ENCODE measurements around the gene ZNF714. TPM values are rescaled to one million over a fixed set of nuclear protein-coding genes. Genes with fewer than 3 reads are reported as not detected.

The ZNF714 gene
- total RNA-seq, 2 experiments from 2014 or later: 20.4 to 23.7 TPM

- Mint-ChIP-seq H3K27ac (peak within 1 kb of the TSS; percentile 91), H3K36me3 (ENCODE audit: low read depth) (peaks cover 51% of the 10 kb centered on the region), H3K4me1 (peaks cover 22% of the 10 kb centered on the region), H3K27me3 (no peaks in the 10 kb centered on the region), H3K4me3 (peak within 1 kb of the TSS; percentile 96), H3K9me3 (peaks cover 27% of the 10 kb centered on the region)
- CTCF ChIA-PET: interaction anchor here (0.8 to 1.0 kb wide), 4 partner anchors 64 to 577 kb away, joined by 3 to 4 read pairs (median 3); partner anchors contain the start of gene ZNF429
- peak; percentile 93 for DNase-seq
- POLR2A ChIA-PET: interaction anchor here (0.7 to 3.1 kb wide), 25 partner anchors 11 to 975 kb away, joined by 3 to 31 read pairs (median 6); partner anchors contain the start of genes ZNF100, ZNF429, ZNF43 and ZNF430
These were observed 59.9 kb downstream of the ZNF714 start, which contains the start of gene ZNF431 for GRCh38 chr19:21141787-21142464. Gene ZNF431, plus strand, starts transcription at chr19:21142040. Its CDS starts 144 bp downstream, at chr19:21142184.

- CTCF ChIA-PET: no interaction called here
- Mint-ChIP-seq H3K9me3 (peaks cover 26% of the 10 kb centered on the region), H3K4me1 (peaks cover 22% of the 10 kb centered on the region), H3K36me3 (ENCODE audit: low read depth) (peaks cover 65% of the 10 kb centered on the region), H3K27ac (no peak overlapping the region), H3K4me3 (peak overlapping the region; percentile 96), H3K27me3 (no peaks in the 10 kb centered on the region)
- POLR2A ChIA-PET: interaction anchor here (1.2 to 3.1 kb wide), 6 partner anchors 13 to 719 kb away, joined by 5 to 22 read pairs (median 14); partner anchors contain the start of genes ZNF429, ZNF430, ZNF66 and ZNF708
- DNase-seq: no peak
These were observed 61.4 kb downstream of the ZNF714 start for GRCh38 chr19:21143428-21143827.

GRCh38 chr19:21143854-21144253 lies 61.9 kb downstream of the ZNF714 start:
- CTCF ChIA-PET: no interaction called here
- Mint-ChIP-seq H3K4me3 (no peak overlapping the region), H3K4me1 (peaks cover 22% of the 10 kb centered on the region), H3K36me3 (ENCODE audit: low read depth) (peaks cover 70% of the 10 kb centered on the region), H3K27ac (no peak overlapping the region), H3K27me3 (no peaks in the 10 kb centered on the region), H3K9me3 (peaks cover 29% of the 10 kb centered on the region)
- POLR2A ChIA-PET: interaction anchor here (1.2 to 3.1 kb wide), 3 partner anchors 13 to 720 kb away, joined by 5 to 13 read pairs (median 7); partner anchors contain the start of gene ZNF430
- DNase-seq: no peak

- DNase-seq: no peak
- POLR2A ChIA-PET: no interaction called here
- H3K27ac Mint-ChIP-seq: no peak overlapping the region
- H3K27me3 Mint-ChIP-seq: no peaks in the 10 kb centered on the region
- CTCF ChIA-PET: no interaction called here
- peaks cover 36% of the 10 kb centered on the region for H3K9me3 Mint-ChIP-seq
- H3K4me3 Mint-ChIP-seq: no peak overlapping the region
- H3K36me3 Mint-ChIP-seq (ENCODE audit: low read depth): peaks cover 97% of the 10 kb centered on the region
- peaks cover 16% of the 10 kb centered on the region for H3K4me1 Mint-ChIP-seq
These were observed 65.5 kb downstream of the ZNF714 start for GRCh38 chr19:21147540-21147939.

GRCh38 chr19:21148681-21149080 lies 66.7 kb downstream of the ZNF714 start:
- CTCF ChIA-PET: no interaction called here

GRCh38 chr19:21149877-21150276 lies 67.9 kb downstream of the ZNF714 start:
- no peaks in the 10 kb centered on the region for H3K27me3 Mint-ChIP-seq
- POLR2A ChIA-PET: no interaction called here

More at GRCh38 chr19:21148681-21149080, 66.7 kb downstream of the ZNF714 start:
- POLR2A ChIA-PET: no interaction called here
- H3K9me3 Mint-ChIP-seq: peaks cover 38% of the 10 kb centered on the region
- H3K27ac Mint-ChIP-seq: no peak overlapping the region
- H3K27me3 Mint-ChIP-seq: no peaks in the 10 kb centered on the region
- no peak overlapping the region for H3K4me3 Mint-ChIP-seq
- peaks cover 5% of the 10 kb centered on the region for H3K4me1 Mint-ChIP-seq
- no peak for DNase-seq
- peaks cover 99% of the 10 kb centered on the region for H3K36me3 Mint-ChIP-seq (ENCODE audit: low read depth)

GRCh38 chr19:21151460-21151859 lies 69.5 kb downstream of the ZNF714 start:
- CTCF ChIA-PET: no interaction called here
- H3K4me1 Mint-ChIP-seq: no peaks in the 10 kb centered on the region
- H3K36me3 Mint-ChIP-seq (ENCODE audit: low read depth): peaks cover 92% of the 10 kb centered on the region
- H3K27ac Mint-ChIP-seq: no peak overlapping the region
- DNase-seq: no peak
- H3K9me3 Mint-ChIP-seq: peaks cover 35% of the 10 kb centered on the region
- no peaks in the 10 kb centered on the region for H3K27me3 Mint-ChIP-seq
- POLR2A ChIA-PET: no interaction called here
- no peak overlapping the region for H3K4me3 Mint-ChIP-seq

More at GRCh38 chr19:21149877-21150276, 67.9 kb downstream of the ZNF714 start:
- no peak for DNase-seq
- H3K36me3 Mint-ChIP-seq (ENCODE audit: low read depth): peaks cover 94% of the 10 kb centered on the region
- H3K27ac Mint-ChIP-seq: no peak overlapping the region
- H3K9me3 Mint-ChIP-seq: peaks cover 34% of the 10 kb centered on the region
- H3K4me1 Mint-ChIP-seq: no peaks in the 10 kb centered on the region
- CTCF ChIA-PET: no interaction called here
- H3K4me3 Mint-ChIP-seq: no peak overlapping the region

GRCh38 chr19:21158523-21159135 lies 76.6 kb downstream of the ZNF714 start:
- H3K27me3 Mint-ChIP-seq: no peaks in the 10 kb centered on the region
- POLR2A ChIA-PET: no interaction called here
- H3K4me1 Mint-ChIP-seq: no peaks in the 10 kb centered on the region

GRCh38 chr19:21164541-21164940 lies 82.5 kb downstream of the ZNF714 start:
- CTCF ChIA-PET: no interaction called here
- POLR2A ChIA-PET: no interaction called here
- Mint-ChIP-seq H3K4me1 (no peaks in the 10 kb centered on the region), H3K9me3 (peaks cover 11% of the 10 kb centered on the region), H3K4me3 (no peak overlapping the region), H3K27me3 (no peaks in the 10 kb centered on the region), H3K27ac (no peak overlapping the region), H3K36me3 (ENCODE audit: low read depth) (peaks cover 75% of the 10 kb centered on the region)
- DNase-seq: no peak

More at GRCh38 chr19:21158523-21159135, 76.6 kb downstream of the ZNF714 start:
- no peak overlapping the region for H3K27ac Mint-ChIP-seq
- H3K9me3 Mint-ChIP-seq: peaks cover 32% of the 10 kb centered on the region
- DNase-seq: no peak
- H3K4me3 Mint-ChIP-seq: no peak overlapping the region
- H3K36me3 Mint-ChIP-seq (ENCODE audit: low read depth): peaks cover 79% of the 10 kb centered on the region
- CTCF ChIA-PET: no interaction called here

GRCh38 chr19:21166436-21166835 lies 84.4 kb downstream of the ZNF714 start:
- no peaks in the 10 kb centered on the region for H3K27me3 Mint-ChIP-seq
- H3K9me3 Mint-ChIP-seq: peaks cover 7% of the 10 kb centered on the region
- ChIA-PET POLR2A (no interaction called here), CTCF (no interaction called here)
- H3K27ac Mint-ChIP-seq: no peak overlapping the region
- DNase-seq: no peak
- H3K4me3 Mint-ChIP-seq: no peak overlapping the region
- no peaks in the 10 kb centered on the region for H3K4me1 Mint-ChIP-seq
- peaks cover 74% of the 10 kb centered on the region for H3K36me3 Mint-ChIP-seq (ENCODE audit: low read depth)

Other genes with a start within 250 kb of the ZNF714 start
- gene ZNF85, start 159.0 kb upstream of the ZNF714 start, total RNA-seq: 10 to 100 TPM; 16.4 to 17.2 TPM
- 10 to 100 TPM; 24.0 to 27.0 TPM for gene ZNF430, start 61.5 kb upstream of the ZNF714 start, total RNA-seq
- 10 to 100 TPM; 16.1 to 20.5 TPM for gene ZNF431, start 59.8 kb downstream of the ZNF714 start, total RNA-seq
- gene ZNF708, start 247.2 kb downstream of the ZNF714 start, total RNA-seq: 10 to 100 TPM; 14.8 to 16.7 TPM